Measurements from ENCODE around the gene RUNX3. TPM values are rescaled to one million over a fixed set of nuclear protein-coding genes. Genes with fewer than 3 reads are reported as not detected.

RUNX3 gene
- total and polyA plus RNA-seq, 2 donors (not counting 1 experiment from before 2014, with no cell fraction given): 0.48 to 0.66 TPM

GRCh38 chr1:24957808-24958752 is 28.0 kb upstream of the RUNX3 start:
- H3K4me3 ChIP-seq (replicated peaks in 1 of 4; ENCODE audit: control extremely low read depth in 1 of 4, insufficient read depth in 1 of 4, low read depth in 3 of 4, low read length in 4 of 4): no peak overlapping the region
- no peaks in the 10 kb centered on the region for H4K20me1 ChIP-seq (ENCODE audit: control insufficient read depth, extremely low read depth, insufficient read depth, low read length)
- no peak for TF ChIP-seq EZH2 (IDR thresholded peaks at IDR 0.05; ENCODE audit: low read length, missing control alignments)
- TF ChIP-seq, protein P1, sequence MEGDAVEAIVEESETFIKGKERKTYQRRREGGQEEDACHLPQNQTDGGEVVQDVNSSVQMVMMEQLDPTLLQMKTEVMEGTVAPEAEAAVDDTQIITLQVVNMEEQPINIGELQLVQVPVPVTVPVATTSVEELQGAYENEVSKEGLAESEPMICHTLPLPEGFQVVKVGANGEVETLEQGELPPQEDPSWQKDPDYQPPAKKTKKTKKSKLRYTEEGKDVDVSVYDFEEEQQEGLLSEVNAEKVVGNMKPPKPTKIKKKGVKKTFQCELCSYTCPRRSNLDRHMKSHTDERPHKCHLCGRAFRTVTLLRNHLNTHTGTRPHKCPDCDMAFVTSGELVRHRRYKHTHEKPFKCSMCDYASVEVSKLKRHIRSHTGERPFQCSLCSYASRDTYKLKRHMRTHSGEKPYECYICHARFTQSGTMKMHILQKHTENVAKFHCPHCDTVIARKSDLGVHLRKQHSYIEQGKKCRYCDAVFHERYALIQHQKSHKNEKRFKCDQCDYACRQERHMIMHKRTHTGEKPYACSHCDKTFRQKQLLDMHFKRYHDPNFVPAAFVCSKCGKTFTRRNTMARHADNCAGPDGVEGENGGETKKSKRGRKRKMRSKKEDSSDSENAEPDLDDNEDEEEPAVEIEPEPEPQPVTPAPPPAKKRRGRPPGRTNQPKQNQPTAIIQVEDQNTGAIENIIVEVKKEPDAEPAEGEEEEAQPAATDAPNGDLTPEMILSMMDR (conservative IDR thresholded peaks at IDR 0.05 in 1 of 2, IDR thresholded peaks at IDR 0.05 in 1 of 2; ENCODE audit: low read depth in 1 of 2, low read length in 2 of 2): no peak
- H3K36me3 ChIP-seq (ENCODE audit: control insufficient read depth, insufficient read depth, low read length): no peaks in the 10 kb centered on the region
- H3K9me3 ChIP-seq (ENCODE audit: control insufficient read depth, insufficient read depth, low read depth, low read length): no peaks in the 10 kb centered on the region
- no peak overlapping the region for H3K9ac ChIP-seq (ENCODE audit: insufficient read depth, low read length)
- H3K79me2 ChIP-seq (ENCODE audit: control insufficient read depth, insufficient read depth, low read length): no peaks in the 10 kb centered on the region
- DNase-seq (ENCODE audit: low read depth in 2 of 2): no peak
- H3K4me1 ChIP-seq (ENCODE audit: control insufficient read depth, extremely low read depth, insufficient read depth, low read length): no peaks in the 10 kb centered on the region
- no peak overlapping the region for H2AFZ ChIP-seq (ENCODE audit: low read length)
- no peaks in the 10 kb centered on the region for H3K27me3 ChIP-seq (ENCODE audit: control insufficient read depth, insufficient read depth, low read length)
- H3K4me2 ChIP-seq (ENCODE audit: extremely low read depth, insufficient read depth, low read length): no peak overlapping the region
- no peak overlapping the region for H3K27ac ChIP-seq (ENCODE audit: insufficient read depth, low read length)

DNA sequence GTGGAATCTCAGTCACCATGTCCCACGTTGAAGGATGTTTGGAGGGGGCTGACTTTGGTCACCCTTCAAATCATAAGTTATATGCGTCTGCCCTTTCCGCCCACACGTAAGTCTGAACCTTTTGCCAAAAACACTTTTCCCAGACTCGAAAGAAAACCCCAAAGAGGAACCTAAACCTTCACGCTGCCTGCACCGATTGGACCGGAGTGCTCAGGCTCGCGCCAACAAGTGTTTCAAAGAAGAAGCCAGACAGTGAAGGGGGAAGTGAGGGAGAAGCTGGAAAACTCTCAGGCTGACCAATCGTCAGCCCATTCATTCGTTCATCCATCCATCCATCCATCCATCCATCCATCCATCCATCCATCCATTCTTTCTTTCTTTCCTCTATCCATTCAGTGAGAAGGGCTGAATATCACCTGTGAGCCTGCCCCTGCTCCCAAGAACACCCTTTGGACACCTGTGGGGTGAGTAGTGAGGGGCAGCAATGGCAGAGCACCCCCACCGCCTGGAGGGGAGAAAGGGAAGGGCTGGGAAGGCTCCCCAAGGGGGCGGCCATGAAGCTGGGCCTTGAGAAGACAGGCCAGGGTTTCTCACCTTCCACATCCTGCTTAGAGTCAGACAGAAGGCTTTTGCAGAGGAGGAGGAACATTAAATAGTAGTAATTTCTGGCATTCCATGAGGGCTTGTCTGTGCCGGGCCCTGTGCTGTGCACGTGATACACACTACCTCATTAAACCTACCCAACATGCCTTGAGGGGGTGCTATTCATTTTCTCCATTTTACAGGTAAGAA is 27.1 kb upstream of the RUNX3 start:
- no peaks in the 10 kb centered on the region for H3K9me3 ChIP-seq (ENCODE audit: control insufficient read depth, insufficient read depth, low read depth, low read length)
- no peaks in the 10 kb centered on the region for H3K36me3 ChIP-seq (ENCODE audit: control insufficient read depth, insufficient read depth, low read length)
- no peak overlapping the region for H2AFZ ChIP-seq (ENCODE audit: low read length)
- no peak overlapping the region for H3K27ac ChIP-seq (ENCODE audit: insufficient read depth, low read length)
- H3K4me3 ChIP-seq (replicated peaks in 1 of 4; ENCODE audit: control extremely low read depth in 1 of 4, insufficient read depth in 1 of 4, low read depth in 3 of 4, low read length in 4 of 4): no peak overlapping the region
- no peak for DNase-seq (ENCODE audit: low read depth in 2 of 2)
- no peaks in the 10 kb centered on the region for H3K4me1 ChIP-seq (ENCODE audit: control insufficient read depth, extremely low read depth, insufficient read depth, low read length)
- TF ChIP-seq EZH2 (IDR thresholded peaks at IDR 0.05; ENCODE audit: low read length, missing control alignments): no peak
- H3K79me2 ChIP-seq (ENCODE audit: control insufficient read depth, insufficient read depth, low read length): no peaks in the 10 kb centered on the region
- H3K9ac ChIP-seq (ENCODE audit: insufficient read depth, low read length): no peak overlapping the region
- no peaks in the 10 kb centered on the region for H4K20me1 ChIP-seq (ENCODE audit: control insufficient read depth, extremely low read depth, insufficient read depth, low read length)
- H3K4me2 ChIP-seq (ENCODE audit: extremely low read depth, insufficient read depth, low read length): no peak overlapping the region
- H3K27me3 ChIP-seq (ENCODE audit: control insufficient read depth, insufficient read depth, low read length): no peaks in the 10 kb centered on the region

DNA sequence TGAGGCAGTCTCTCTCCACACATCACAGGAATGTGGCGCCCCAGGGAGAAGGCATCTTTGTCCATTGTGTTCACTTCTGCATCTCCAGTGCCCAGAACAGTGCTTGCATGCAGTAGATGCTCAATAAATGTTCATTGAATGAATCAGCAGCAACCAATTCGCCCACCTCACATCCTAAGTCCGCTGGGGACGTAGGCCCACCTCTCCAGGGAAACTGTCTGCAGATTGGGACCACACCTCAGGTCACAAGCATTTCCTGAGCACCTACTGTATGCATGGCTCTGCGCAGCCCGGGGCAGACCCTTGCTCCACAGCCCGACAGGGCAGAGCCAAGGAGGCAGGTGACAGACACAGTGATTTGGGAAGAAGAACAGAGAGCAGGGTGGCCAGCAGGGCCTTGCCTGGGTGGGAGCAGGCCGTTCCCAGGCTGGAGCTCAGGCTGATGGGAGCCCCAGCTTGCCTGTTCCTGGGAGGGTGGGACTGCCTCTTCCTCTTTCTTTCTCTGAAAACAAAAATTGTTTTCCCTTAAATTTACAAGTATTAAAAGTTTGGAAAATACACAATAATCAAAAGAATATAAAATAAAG is 25.8 kb upstream of the RUNX3 start:
- no peak overlapping the region for H2AFZ ChIP-seq (ENCODE audit: low read length)
- H3K36me3 ChIP-seq (ENCODE audit: control insufficient read depth, insufficient read depth, low read length): no peaks in the 10 kb centered on the region
- H3K4me2 ChIP-seq (ENCODE audit: extremely low read depth, insufficient read depth, low read length): no peak overlapping the region
- H3K4me1 ChIP-seq (ENCODE audit: control insufficient read depth, extremely low read depth, insufficient read depth, low read length): no peaks in the 10 kb centered on the region
- no peaks in the 10 kb centered on the region for H4K20me1 ChIP-seq (ENCODE audit: control insufficient read depth, extremely low read depth, insufficient read depth, low read length)
- H3K27me3 ChIP-seq (ENCODE audit: control insufficient read depth, insufficient read depth, low read length): no peaks in the 10 kb centered on the region
- no peaks in the 10 kb centered on the region for H3K79me2 ChIP-seq (ENCODE audit: control insufficient read depth, insufficient read depth, low read length)
- no peak for DNase-seq (ENCODE audit: low read depth in 2 of 2)
- TF ChIP-seq, protein P1 (conservative IDR thresholded peaks at IDR 0.05 in 1 of 2, IDR thresholded peaks at IDR 0.05 in 1 of 2; ENCODE audit: low read depth in 1 of 2, low read length in 2 of 2): no peak
- TF ChIP-seq EZH2 (IDR thresholded peaks at IDR 0.05; ENCODE audit: low read length, missing control alignments): no peak
- H3K27ac ChIP-seq (ENCODE audit: insufficient read depth, low read length): no peak overlapping the region
- H3K9me3 ChIP-seq (ENCODE audit: control insufficient read depth, insufficient read depth, low read depth, low read length): no peaks in the 10 kb centered on the region
- no peak overlapping the region for H3K9ac ChIP-seq (ENCODE audit: insufficient read depth, low read length)
- H3K4me3 ChIP-seq (replicated peaks in 1 of 4; ENCODE audit: control extremely low read depth in 1 of 4, insufficient read depth in 1 of 4, low read depth in 3 of 4, low read length in 4 of 4): no peak overlapping the region

Measured in fibroblast of lung (primary cell).